ENCODE data around the gene IL11.

GRCh38 chr19:55341171-55341588 is 29.1 kb downstream of the IL11 start:
- TF ChIP-seq ZNF737 (CRISPR knock-in tag; IDR thresholded peaks at IDR 0.05; ENCODE audit: borderline replicate concordance) (no peak), KAT8 (CRISPR knock-in tag; IDR thresholded peaks at IDR 0.05) (no peak), ZNF878 (CRISPR knock-in tag; IDR thresholded peaks at IDR 0.05) (no peak), ZSCAN29 (CRISPR knock-in tag; conservative IDR thresholded peaks at IDR 0.05) (no peak), CBFB (CRISPR knock-in tag; IDR thresholded peaks at IDR 0.05) (no peak), SUZ12 (IDR thresholded peaks at IDR 0.05; ENCODE audit: low read depth, low read length) (no peak), TERF1 (CRISPR knock-in tag; IDR thresholded peaks at IDR 0.05) (no peak), ZNF619 (CRISPR knock-in tag; IDR thresholded peaks at IDR 0.05) (no peak), RFX5 (IDR thresholded peaks at IDR 0.05; ENCODE audit: low read depth, low read length) (no peak), ZBTB40 (IDR thresholded peaks at IDR 0.05) (no peak), ZBTB40 (CRISPR knock-in tag; IDR thresholded peaks at IDR 0.05) (no peak), CREM (IDR thresholded peaks at IDR 0.05) (no peak), CREM (CRISPR knock-in tag; IDR thresholded peaks at IDR 0.05) (no peak), ATF7 (IDR thresholded peaks at IDR 0.05) (no peak), ATF7 (CRISPR knock-in tag; IDR thresholded peaks at IDR 0.05) (no peak), CTCF (CRISPR knock-in tag; IDR thresholded peaks at IDR 0.05) (no peak)
